GM10266 (cell line): ENCODE data around the gene NCAM2.

Experiments used
- DNase-seq: peaks from one replicate; pipeline ENCODE4 v3.0.0; 2012; ENCODE audit errors: extremely low spot score
- CTCF ChIP-seq: IDR thresholded peaks from 2 replicates; pipeline ENCODE4 v1.5.1; 2012; ENCODE audit warnings: mild to moderate bottlenecking, low read depth; ENCODE audit not compliant: control insufficient read depth, insufficient read depth; ENCODE audit errors: missing control alignments

The NCAM2 gene

DNA sequence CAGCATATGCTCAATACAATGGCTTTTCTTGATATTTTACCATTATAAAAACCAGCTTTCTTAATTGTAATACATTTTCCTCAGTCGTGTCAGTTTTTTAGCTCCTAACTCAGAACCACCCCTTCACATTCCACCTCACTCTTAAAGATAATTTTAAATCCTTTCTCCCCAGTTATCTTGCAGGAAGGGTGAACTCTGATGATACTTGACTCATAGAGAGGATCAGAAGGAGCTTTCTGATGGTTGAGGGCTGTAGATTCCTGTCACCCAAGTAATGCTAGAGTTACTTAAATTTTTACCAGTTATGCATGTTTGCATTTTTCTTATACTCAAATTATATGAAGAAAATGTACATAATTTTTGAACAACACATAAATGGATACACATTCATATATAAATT lies 233.7 kb downstream of the NCAM2 start:
- no peak for DNase-seq
- TF ChIP-seq CTCF: no peak

DNA sequence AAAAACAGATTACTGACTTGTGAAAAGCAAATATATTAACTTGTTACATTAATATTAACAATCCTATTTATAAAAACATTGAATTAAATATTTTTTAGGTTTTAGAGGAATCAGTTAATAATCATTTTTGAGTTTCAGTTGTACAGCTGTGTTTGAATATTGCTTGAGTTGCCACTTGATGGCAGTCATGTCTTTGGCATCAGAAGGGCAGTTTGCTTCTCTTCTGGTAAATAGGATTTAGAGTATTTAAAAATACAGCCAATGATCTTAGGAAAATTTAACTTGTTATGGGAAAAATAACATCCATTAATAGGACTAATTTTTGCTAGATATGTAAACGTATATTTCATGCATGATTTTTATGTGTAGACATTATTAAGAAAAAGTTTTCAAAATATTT lies 234.1 kb downstream of the NCAM2 start:
- DNase-seq: no peak
- peak; percentile 26 for TF ChIP-seq CTCF

- TF ChIP-seq CTCF: no peak
- no peak for DNase-seq
Measured at GRCh38 chr21:21233051-21233450, 234.8 kb downstream of the NCAM2 start.

DNA sequence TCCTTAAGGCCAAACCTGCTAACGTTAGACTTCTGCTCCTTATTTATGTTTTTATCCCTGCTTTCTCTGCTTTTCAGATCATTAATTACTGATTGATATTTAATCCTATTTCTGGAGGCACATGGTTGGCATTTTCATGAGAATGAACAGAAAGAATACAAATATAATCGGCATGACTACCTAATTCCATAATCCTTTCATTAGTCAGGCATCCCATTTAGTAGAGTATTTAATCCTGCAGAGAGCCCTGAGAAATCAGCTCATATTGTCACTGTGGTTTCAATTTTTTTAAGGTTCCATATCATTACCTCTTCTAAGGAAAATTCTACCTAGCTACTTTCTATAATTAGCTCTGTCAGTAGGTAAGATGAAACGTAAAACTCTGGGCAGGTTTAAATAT lies 238.8 kb downstream of the NCAM2 start:
- TF ChIP-seq CTCF: no peak
- DNase-seq: no peak

DNA sequence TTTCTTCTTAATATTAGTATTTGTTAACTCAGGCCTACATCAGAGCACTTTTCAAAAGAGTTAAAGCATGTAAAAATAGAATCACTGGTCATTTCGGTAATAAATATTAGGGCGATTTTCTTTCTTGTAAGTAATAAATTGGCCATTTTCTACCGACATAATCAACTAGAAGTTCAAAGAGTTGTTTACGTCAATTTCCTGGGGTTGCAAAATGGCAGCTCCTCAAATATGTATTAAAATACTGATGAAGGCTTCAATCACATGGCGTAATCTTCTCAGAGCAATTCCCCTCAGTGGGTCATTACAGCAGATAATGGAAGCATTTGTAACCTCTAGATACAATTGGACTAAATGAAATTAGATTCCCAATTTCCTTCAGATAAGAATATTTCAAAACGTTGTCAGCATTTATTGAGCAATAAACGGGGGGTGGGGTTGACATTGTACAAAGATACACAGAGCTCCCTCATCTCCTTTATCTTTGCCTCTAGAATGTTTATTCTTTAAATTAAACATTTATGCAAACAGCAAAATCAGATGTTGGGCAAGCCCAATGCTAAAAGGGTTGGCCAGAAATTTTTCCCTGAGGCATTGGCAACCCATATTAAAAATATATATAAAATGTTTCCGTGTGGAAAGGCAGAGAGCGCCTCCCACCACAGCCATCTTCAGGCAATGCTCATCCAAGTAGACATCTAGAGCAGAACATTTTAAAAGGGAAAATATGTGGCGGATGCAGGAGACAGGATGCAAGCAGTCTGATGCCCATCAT lies 240.6 kb downstream of the NCAM2 start:
- DNase-seq: no peak
- TF ChIP-seq CTCF: no peak

- TF ChIP-seq CTCF: no peak
Measured at GRCh38 chr21:21241391-21241790, 243.2 kb downstream of the NCAM2 start.

GRCh38 chr21:21246007-21246406 lies 247.8 kb downstream of the NCAM2 start:
- DNase-seq: no peak
- no peak for TF ChIP-seq CTCF

More at GRCh38 chr21:21241391-21241790, 243.2 kb downstream of the NCAM2 start:
- no peak for DNase-seq
